HG02870 (cell line): Measurements from ENCODE around the gene RBM47.
"Not testable (repeated sequence)": the region's sequence is repeated elsewhere in the genome, so short reads cannot be mapped to it uniquely, and the experiment has no call there.

ENCODE experiments used
- ATAC-seq: cut with Tn5 transposase; IDR thresholded peaks from one replicate; pipeline ENCODE4 v1.9.1; 2021; ENCODE audit warnings: mild to moderate bottlenecking, moderate library complexity; ENCODE audit not compliant: unreplicated experiment

The RBM47 gene

GRCh38 chr4:40564815-40565483, 64.7 kb downstream of the RBM47 start:
- ATAC-seq: no peak

GRCh38 chr4:40564004-40564403, 65.7 kb downstream of the RBM47 start:
- ATAC-seq: no peak

GRCh38 chr4:40563401-40563800, 66.3 kb downstream of the RBM47 start:
- ATAC-seq: no peak

- ATAC-seq: no peak
Measured at GRCh38 chr4:40562681-40563080, 67.0 kb downstream of the RBM47 start.

- ATAC-seq: no peak
Measured at GRCh38 chr4:40562208-40562607, 67.5 kb downstream of the RBM47 start.

GRCh38 chr4:40561543-40562177, 68.0 kb downstream of the RBM47 start:
- ATAC-seq: not testable (repeated sequence)

- ATAC-seq: peak; percentile 47
Measured at GRCh38 chr4:40559585-40560465, 69.8 kb downstream of the RBM47 start.

GRCh38 chr4:40557736-40558135, 71.9 kb downstream of the RBM47 start:
- ATAC-seq: no peak

- ATAC-seq: no peak
Measured at GRCh38 chr4:40555176-40555900, 74.3 kb downstream of the RBM47 start.

GRCh38 chr4:40554641-40555040, 75.0 kb downstream of the RBM47 start:
- not testable (repeated sequence) for ATAC-seq

- ATAC-seq: no peak
Measured at GRCh38 chr4:40553995-40554394, 75.7 kb downstream of the RBM47 start.

- no peak for ATAC-seq
Measured at GRCh38 chr4:40552536-40552935, 77.1 kb downstream of the RBM47 start.

GRCh38 chr4:40551568-40552136, 78.0 kb downstream of the RBM47 start:
- not testable (repeated sequence) for ATAC-seq

- ATAC-seq: peak; percentile 67
Measured at GRCh38 chr4:40550948-40551462, 78.7 kb downstream of the RBM47 start.

GRCh38 chr4:40550196-40550595, 79.5 kb downstream of the RBM47 start:
- no peak for ATAC-seq

GRCh38 chr4:40548256-40548655, 81.4 kb downstream of the RBM47 start:
- ATAC-seq: no peak

GRCh38 chr4:40547789-40548132, 81.9 kb downstream of the RBM47 start:
- no peak for ATAC-seq

GRCh38 chr4:40546969-40547788, 82.5 kb downstream of the RBM47 start:
- ATAC-seq: no peak

GRCh38 chr4:40546506-40546905, 83.2 kb downstream of the RBM47 start:
- no peak for ATAC-seq

- not testable (repeated sequence) for ATAC-seq
Measured at GRCh38 chr4:40545487-40545886, 84.2 kb downstream of the RBM47 start.
